HG02970 (cell line): Measurements from ENCODE around the gene AWAT2.
"Not testable (repeated sequence)": the region's sequence is repeated elsewhere in the genome, so short reads cannot be mapped to it uniquely, and the experiment has no call there.

Experiments
- ATAC-seq: cut with Tn5 transposase; IDR thresholded peaks from one replicate; pipeline ENCODE4 v1.9.1; 2021; ENCODE audit warnings: mild to moderate bottlenecking, moderate library complexity, moderate number of reproducible peaks; ENCODE audit not compliant: unreplicated experiment, low FRiP score

AWAT2 gene

GRCh38 chrX:70001708-70002341, 47.9 kb downstream of the AWAT2 start:
- ATAC-seq: no peak

DNA sequence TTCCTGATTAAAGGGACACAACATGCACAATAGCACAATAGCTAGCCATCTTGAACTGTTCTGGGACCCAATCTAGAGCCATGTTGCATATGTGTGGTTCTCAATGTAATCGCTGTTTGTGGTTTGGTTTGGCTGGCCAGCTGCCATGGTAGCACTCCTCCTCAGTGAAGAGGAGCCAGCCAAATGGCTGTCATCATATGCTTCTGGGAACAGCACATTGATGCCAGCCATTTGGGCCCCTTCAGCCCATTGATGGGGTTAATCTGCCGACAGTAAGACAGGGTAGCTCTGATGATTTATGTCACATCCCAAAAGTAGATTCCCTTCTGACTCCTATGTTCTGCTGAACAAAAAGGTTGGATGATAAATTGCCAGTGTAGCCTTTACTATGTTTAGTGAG, 48.5 kb downstream of the AWAT2 start:
- no peak for ATAC-seq

DNA sequence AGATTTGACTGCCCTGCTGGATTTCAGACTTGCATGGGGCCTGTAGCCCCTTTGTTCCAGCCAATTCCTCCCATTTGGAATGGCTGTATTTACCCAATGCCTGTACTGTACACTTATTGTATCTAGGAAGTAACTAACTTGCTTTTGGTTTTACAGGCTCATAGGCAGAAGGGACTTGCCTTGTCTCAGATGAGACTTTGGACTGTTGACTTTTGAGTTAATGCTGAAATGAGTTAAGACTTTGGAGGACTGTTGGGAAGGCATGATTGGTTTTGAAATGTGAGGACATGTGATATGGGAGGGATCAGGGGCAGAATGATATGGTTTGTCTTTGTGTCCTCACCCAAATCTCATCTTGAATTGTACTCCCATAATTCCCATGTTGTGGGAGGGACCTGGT, 51.4 kb downstream of the AWAT2 start:
- not testable (repeated sequence) for ATAC-seq

GRCh38 chrX:69996113-69996468, 53.6 kb downstream of the AWAT2 start:
- no peak for ATAC-seq

GRCh38 chrX:69995362-69996112, 54.2 kb downstream of the AWAT2 start:
- no peak for ATAC-seq

DNA sequence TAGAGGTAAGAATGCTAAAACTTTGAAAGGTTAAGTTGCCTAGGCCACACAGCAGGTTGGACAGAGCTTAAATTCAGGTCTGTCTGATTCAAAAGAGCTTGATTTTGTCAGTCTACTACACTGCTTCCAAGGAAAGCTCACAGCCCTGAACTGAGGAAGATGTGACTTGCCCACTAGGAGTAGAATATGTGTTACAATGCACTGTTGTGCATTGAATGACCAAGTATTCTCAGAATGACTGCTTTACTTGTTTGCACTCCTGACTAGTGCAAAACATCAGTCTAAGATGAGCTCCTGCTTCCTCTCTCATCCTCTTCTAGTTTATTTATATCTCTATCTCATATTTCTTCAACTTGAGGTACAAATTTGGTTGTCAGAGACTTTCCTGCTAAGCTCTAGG, 56.2 kb downstream of the AWAT2 start:
- no peak for ATAC-seq

DNA sequence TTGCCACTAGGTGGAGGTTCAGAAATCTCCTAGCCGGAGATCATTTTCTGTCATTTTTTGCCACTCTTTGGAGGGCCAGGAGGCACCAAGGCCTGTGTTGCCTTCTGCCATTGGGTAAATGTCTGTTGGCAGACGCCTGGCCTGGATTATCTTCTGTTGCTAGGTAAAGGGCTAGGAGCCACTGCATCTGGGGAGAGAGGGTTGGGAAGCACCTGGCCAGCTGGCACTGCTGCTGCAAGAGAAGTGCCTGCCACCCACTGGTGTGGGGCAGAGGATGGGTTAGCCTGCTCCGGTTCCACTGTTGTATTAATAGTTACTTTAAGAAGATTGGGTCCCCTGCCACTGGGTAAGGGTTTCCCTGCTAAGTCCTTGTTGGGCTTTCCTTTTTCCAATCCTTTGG, 58.1 kb downstream of the AWAT2 start:
- ATAC-seq: no peak
